Measurements from ENCODE around the gene MKNK2. TPM values are rescaled to one million over a fixed set of nuclear protein-coding genes. Genes with fewer than 3 reads are reported as not detected.

MKNK2 gene
- polyA plus RNA-seq, 3 donors, result 16.9 to 333 (median 21.8) TPM

DNA sequence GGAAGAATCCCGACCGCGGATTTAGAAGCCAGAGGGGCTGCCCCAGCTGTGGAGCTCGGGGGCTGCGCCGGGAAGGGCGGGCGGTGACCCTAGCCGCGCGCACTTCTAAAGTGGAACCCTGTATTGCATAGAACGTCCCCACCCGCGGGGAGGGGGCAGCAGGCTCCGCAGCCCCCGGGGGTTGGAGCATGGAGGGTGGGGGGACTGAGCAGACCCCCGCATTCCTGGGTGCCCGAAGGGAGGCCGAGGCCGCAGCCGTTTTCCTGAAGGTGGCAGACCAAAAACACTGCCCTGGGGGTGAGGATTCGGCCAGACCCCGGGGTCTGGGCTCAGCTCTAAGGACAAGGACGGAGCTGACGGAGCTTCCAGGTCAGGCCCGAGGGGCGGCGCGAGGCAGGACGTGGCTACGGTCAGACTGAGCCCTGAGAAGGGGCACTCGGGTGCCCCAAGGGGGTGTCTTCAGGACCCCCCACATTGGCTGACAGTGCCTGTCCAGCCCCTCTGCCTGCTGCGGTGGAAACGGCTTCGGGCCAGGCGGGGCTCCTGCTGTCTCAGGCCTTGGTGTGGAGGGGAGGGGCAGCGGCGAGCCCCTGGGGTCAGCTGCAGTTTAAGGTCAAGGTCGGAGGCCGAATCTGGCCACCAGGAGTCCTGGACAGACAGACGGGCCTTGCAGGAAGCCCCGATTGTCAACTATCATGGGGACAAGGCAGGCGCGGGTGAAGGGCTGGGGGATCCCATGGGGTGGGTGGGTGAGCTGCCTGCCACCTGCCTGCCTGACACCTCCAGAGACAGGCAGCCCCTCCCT, 12.6 kb downstream of the MKNK2 start:
- Mint-ChIP-seq H3K4me3 (no peak overlapping the region), H3K9me3 (peaks cover 10 to 21% (median 13%) of the 10 kb centered on the region in 7 donors), H3K27me3 (ENCODE audit: low read depth in 3 of 3) (peaks cover 2 to 3% (median 2%) of the 10 kb centered on the region in 3 donors), H3K4me1 (peaks cover 30% of the 10 kb centered on the region), H3K27ac (peak overlapping the region in 1 of 7 donors; percentile 75), H3K36me3 (peaks cover 26 to 45% of the 10 kb centered on the region in 2 donors)
- no peak for DNase-seq
- WGBS (ENCODE audit: insufficient coverage), result 91% methylated on average over 37 of the region's 44 CpGs
- peaks cover 44 to 50% of the 10 kb centered on the region in 2 donors for H3K36me3 ChIP-seq (replicated peaks in 1 of 2; ENCODE audit: control insufficient read depth in 1 of 2, insufficient read depth in 2 of 2, low read length in 2 of 2)
- intact Hi-C loops (cut with micrococcal nuclease), result no loop called here
- H3K9me3 ChIP-seq (replicated peaks in 1 of 2; ENCODE audit: control insufficient read depth in 1 of 2, insufficient read depth in 1 of 2, low read length in 2 of 2), result peaks cover 7 to 16% of the 10 kb centered on the region in 2 donors
- H3K79me2 ChIP-seq (ENCODE audit: insufficient read depth, low read length), result peaks cover 12% of the 10 kb centered on the region
- no peak overlapping the region for H3K9ac ChIP-seq (ENCODE audit: insufficient read depth, low read length, poor library complexity, severe bottlenecking)
- H3K4me3 ChIP-seq (replicated peaks in 1 of 3; ENCODE audit: low read depth in 2 of 3, low read length in 3 of 3), result no peak overlapping the region
- peaks cover 29 to 40% of the 10 kb centered on the region in 2 donors for H3K4me1 ChIP-seq (ENCODE audit: control insufficient read depth in 1 of 2, insufficient read depth in 2 of 2, low read length in 2 of 2)
- peaks cover 50% of the 10 kb centered on the region for H4K20me1 ChIP-seq (ENCODE audit: insufficient read depth, low read length)
- TF ChIP-seq, protein P1, sequence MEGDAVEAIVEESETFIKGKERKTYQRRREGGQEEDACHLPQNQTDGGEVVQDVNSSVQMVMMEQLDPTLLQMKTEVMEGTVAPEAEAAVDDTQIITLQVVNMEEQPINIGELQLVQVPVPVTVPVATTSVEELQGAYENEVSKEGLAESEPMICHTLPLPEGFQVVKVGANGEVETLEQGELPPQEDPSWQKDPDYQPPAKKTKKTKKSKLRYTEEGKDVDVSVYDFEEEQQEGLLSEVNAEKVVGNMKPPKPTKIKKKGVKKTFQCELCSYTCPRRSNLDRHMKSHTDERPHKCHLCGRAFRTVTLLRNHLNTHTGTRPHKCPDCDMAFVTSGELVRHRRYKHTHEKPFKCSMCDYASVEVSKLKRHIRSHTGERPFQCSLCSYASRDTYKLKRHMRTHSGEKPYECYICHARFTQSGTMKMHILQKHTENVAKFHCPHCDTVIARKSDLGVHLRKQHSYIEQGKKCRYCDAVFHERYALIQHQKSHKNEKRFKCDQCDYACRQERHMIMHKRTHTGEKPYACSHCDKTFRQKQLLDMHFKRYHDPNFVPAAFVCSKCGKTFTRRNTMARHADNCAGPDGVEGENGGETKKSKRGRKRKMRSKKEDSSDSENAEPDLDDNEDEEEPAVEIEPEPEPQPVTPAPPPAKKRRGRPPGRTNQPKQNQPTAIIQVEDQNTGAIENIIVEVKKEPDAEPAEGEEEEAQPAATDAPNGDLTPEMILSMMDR (IDR thresholded peaks at IDR 0.05), result no peak
- no peak overlapping the region for H3K4me2 ChIP-seq (replicated peaks; ENCODE audit: extremely low read depth, low read length, poor library complexity, severe bottlenecking)
- H3K27me3 ChIP-seq (ENCODE audit: control insufficient read depth in 2 of 2, insufficient read depth in 2 of 2, low read length in 2 of 2), result no peaks in the 10 kb centered on the region
- H2AFZ ChIP-seq (ENCODE audit: insufficient read depth, low read depth, low read length, poor library complexity, severe bottlenecking), result no peak overlapping the region
- no peak overlapping the region for H3K27ac ChIP-seq (ENCODE audit: low read depth in 1 of 2, low read length in 2 of 2)

DNA sequence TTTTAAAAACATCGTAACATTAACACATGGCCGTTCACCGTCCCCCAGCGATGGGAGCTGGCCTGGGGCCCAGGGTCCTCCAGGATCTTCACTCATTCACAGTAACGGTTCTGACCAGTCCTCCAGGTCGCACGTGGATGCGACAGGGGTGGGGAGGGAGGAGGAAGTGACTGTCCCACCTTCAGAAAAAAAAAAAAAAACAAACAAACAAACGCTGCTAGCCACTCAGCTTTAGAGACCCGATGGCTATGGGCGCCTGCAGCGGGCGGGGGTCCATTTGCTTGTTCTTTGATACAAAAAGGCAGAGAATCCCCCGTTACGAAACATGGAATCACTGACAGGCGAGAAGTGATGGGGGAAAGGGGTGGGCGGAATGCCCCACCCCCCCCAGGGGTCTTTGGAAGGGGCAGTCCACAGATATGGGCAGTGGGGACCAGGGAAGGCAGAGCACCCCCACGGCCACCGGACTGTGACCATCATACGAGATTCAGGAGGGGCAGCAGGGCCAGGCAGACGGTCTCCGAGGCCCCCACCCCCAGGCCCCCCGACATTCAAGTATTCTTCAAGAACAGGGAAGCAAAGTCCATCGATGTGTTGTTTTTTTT, 13.3 kb downstream of the MKNK2 start:
- Histone ChIP-seq H4K20me1 (ENCODE audit: insufficient read depth, low read length) (peaks cover 43% of the 10 kb centered on the region), H3K27ac (ENCODE audit: low read depth in 1 of 2, low read length in 2 of 2) (no peak overlapping the region), H2AFZ (ENCODE audit: insufficient read depth, low read depth, low read length, poor library complexity, severe bottlenecking) (no peak overlapping the region), H3K27me3 (ENCODE audit: control insufficient read depth in 2 of 2, insufficient read depth in 2 of 2, low read length in 2 of 2) (no peaks in the 10 kb centered on the region), H3K36me3 (replicated peaks in 1 of 2; ENCODE audit: control insufficient read depth in 1 of 2, insufficient read depth in 2 of 2, low read length in 2 of 2) (peaks cover 39 to 43% of the 10 kb centered on the region in 2 donors), H3K4me1 (ENCODE audit: control insufficient read depth in 1 of 2, insufficient read depth in 2 of 2, low read length in 2 of 2) (peaks cover 31 to 40% of the 10 kb centered on the region in 2 donors), H3K4me3 (replicated peaks in 1 of 3; ENCODE audit: low read depth in 2 of 3, low read length in 3 of 3) (no peak overlapping the region), H3K4me2 (replicated peaks; ENCODE audit: extremely low read depth, low read length, poor library complexity, severe bottlenecking) (no peak overlapping the region), H3K9me3 (replicated peaks in 1 of 2; ENCODE audit: control insufficient read depth in 1 of 2, insufficient read depth in 1 of 2, low read length in 2 of 2) (peaks cover 7 to 16% of the 10 kb centered on the region in 2 donors), H3K79me2 (ENCODE audit: insufficient read depth, low read length) (peaks cover 9% of the 10 kb centered on the region), H3K9ac (ENCODE audit: insufficient read depth, low read length, poor library complexity, severe bottlenecking) (no peak overlapping the region)
- H3K27ac Mint-ChIP-seq, result peak overlapping the region in 4 of 7 donors; percentile 30 to 53 (median 40)
- no CpG with 5 or more reads among the region's 24 CpGs for WGBS (ENCODE audit: insufficient coverage)
- H3K4me1 Mint-ChIP-seq, result peaks cover 29% of the 10 kb centered on the region
- peaks cover 0 to 5% (median 2%) of the 10 kb centered on the region in 3 donors for H3K27me3 Mint-ChIP-seq (ENCODE audit: low read depth in 3 of 3)
- no peak overlapping the region for H3K4me3 Mint-ChIP-seq
- intact Hi-C loops (cut with micrococcal nuclease), result no loop called here
- TF ChIP-seq, protein P1 (IDR thresholded peaks at IDR 0.05), result no peak
- H3K36me3 Mint-ChIP-seq, result peaks cover 22 to 38% of the 10 kb centered on the region in 2 donors
- DNase-seq, result no peak
- peaks cover 10 to 21% (median 13%) of the 10 kb centered on the region in 7 donors for H3K9me3 Mint-ChIP-seq

All from CD14-positive monocyte (primary cell).